Measurements from ENCODE around the gene RNF112. TPM values are rescaled to one million over a fixed set of nuclear protein-coding genes. Genes with fewer than 3 reads are reported as not detected.

Gene RNF112
- total RNA-seq, 1 donor from 2014 or later, result 0.26 TPM

GRCh38 chr17:19411631-19412030 is 599 bp downstream of the RNF112 start:
- no peaks in the 10 kb centered on the region for H3K36me3 ChIP-seq (ENCODE audit: control insufficient read depth, insufficient read depth, low read length)
- no peak overlapping the region for H3K4me3 ChIP-seq (ENCODE audit: low read depth, low read length)
- DNase-seq (ENCODE audit: low read depth), result no peak
- no peak for TF ChIP-seq CTCF (IDR thresholded peaks at IDR 0.05; ENCODE audit: insufficient read depth, low read length, severe bottlenecking)
- H3K27me3 ChIP-seq (ENCODE audit: control insufficient read depth, insufficient read depth, low read length), result no peaks in the 10 kb centered on the region
- no peak for FAIRE-seq

GRCh38 chr17:19412510-19412909 is 1.5 kb downstream of the RNF112 start:
- FAIRE-seq, result no peak
- H3K27me3 ChIP-seq (ENCODE audit: control insufficient read depth, insufficient read depth, low read length), result no peaks in the 10 kb centered on the region

GRCh38 chr17:19412984-19413383 is 2.0 kb downstream of the RNF112 start:
- H3K4me3 ChIP-seq (ENCODE audit: low read depth, low read length), result no peak overlapping the region
- H3K36me3 ChIP-seq (ENCODE audit: control insufficient read depth, insufficient read depth, low read length), result no peaks in the 10 kb centered on the region
- no peaks in the 10 kb centered on the region for H3K27me3 ChIP-seq (ENCODE audit: control insufficient read depth, insufficient read depth, low read length)
- no peak for TF ChIP-seq CTCF (IDR thresholded peaks at IDR 0.05; ENCODE audit: insufficient read depth, low read length, severe bottlenecking)
- FAIRE-seq (no peak), DNase-seq (ENCODE audit: low read depth) (no peak)

More at GRCh38 chr17:19412510-19412909, 1.5 kb downstream of the RNF112 start:
- Histone ChIP-seq H3K36me3 (ENCODE audit: control insufficient read depth, insufficient read depth, low read length) (no peaks in the 10 kb centered on the region), H3K4me3 (ENCODE audit: low read depth, low read length) (no peak overlapping the region)
- TF ChIP-seq CTCF (IDR thresholded peaks at IDR 0.05; ENCODE audit: insufficient read depth, low read length, severe bottlenecking), result no peak
- DNase-seq (ENCODE audit: low read depth), result no peak

- Histone ChIP-seq H3K36me3 (ENCODE audit: control insufficient read depth, insufficient read depth, low read length) (no peaks in the 10 kb centered on the region), H3K27me3 (ENCODE audit: control insufficient read depth, insufficient read depth, low read length) (no peaks in the 10 kb centered on the region), H3K4me3 (ENCODE audit: low read depth, low read length) (no peak overlapping the region)
- no peak for DNase-seq (ENCODE audit: low read depth)
- TF ChIP-seq CTCF (IDR thresholded peaks at IDR 0.05; ENCODE audit: insufficient read depth, low read length, severe bottlenecking), result no peak
- FAIRE-seq, result no peak
Observed at GRCh38 chr17:19413761-19414160, 2.7 kb downstream of the RNF112 start.

GRCh38 chr17:19414396-19415280 is 3.6 kb downstream of the RNF112 start:
- TF ChIP-seq CTCF (IDR thresholded peaks at IDR 0.05; ENCODE audit: insufficient read depth, low read length, severe bottlenecking), result no peak
- no peaks in the 10 kb centered on the region for H3K27me3 ChIP-seq (ENCODE audit: control insufficient read depth, insufficient read depth, low read length)
- DNase-seq (ENCODE audit: low read depth) (no peak), FAIRE-seq (no peak)
- no peaks in the 10 kb centered on the region for H3K36me3 ChIP-seq (ENCODE audit: control insufficient read depth, insufficient read depth, low read length)
- no peak overlapping the region for H3K4me3 ChIP-seq (ENCODE audit: low read depth, low read length)

Data from bronchial epithelial cell (primary cell).